DOHH2 (cell line): ENCODE results near the gene USP27X.
A peak's percentile ranks its signal among the peaks of the same experiment; 100 is the strongest.

Experiments used
- H3F3A ChIP-seq: fragments of 200-600 bp; sonication (generic), shearing (Covaris generic); 2 replicates; pipeline ENCODE4 v1.6.0; 2016; ENCODE audit warnings: antibody characterized with exemption, mild to moderate bottlenecking; ENCODE audit not compliant: control insufficient read depth, insufficient read depth
- H3K27ac ChIP-seq: fragments of 200-600 bp; sonication (generic); 2 replicates; pipeline ENCODE4 v1.5.1; 2014; ENCODE audit warnings: low read depth, mild to moderate bottlenecking, low read length, moderate library complexity
- H3K27me3 ChIP-seq: fragments of 200-600 bp; sonication (generic); 2 replicates; pipeline ENCODE4 v1.6.1; 2014; ENCODE audit warnings: mild to moderate bottlenecking, low read length, mixed read lengths; ENCODE audit not compliant: control insufficient read depth
- H3K36me3 ChIP-seq: fragments of 200-600 bp; sonication (generic); 2 replicates; pipeline ENCODE4 v1.6.1; 2014; ENCODE audit warnings: mild to moderate bottlenecking, low read length, moderate library complexity, mixed read lengths; ENCODE audit not compliant: control insufficient read depth
- H3K4me1 ChIP-seq: fragments of 200-600 bp; sonication (generic); 2 replicates; pipeline ENCODE4 v1.6.1; 2014; ENCODE audit warnings: mild to moderate bottlenecking, low read length, mixed read lengths; ENCODE audit not compliant: control insufficient read depth
- H3K4me2 ChIP-seq: fragments of 200-600 bp; sonication (generic); 2 replicates; pipeline ENCODE4 v1.6.0; 2014; ENCODE audit warnings: mild to moderate bottlenecking, low read length, moderate library complexity
- H3K4me3 ChIP-seq: fragments of 200-600 bp; sonication (generic); 2 replicates; pipeline ENCODE4 v1.5.1; 2014; ENCODE audit warnings: mild to moderate bottlenecking, low read length, mixed read lengths
- H3K79me2 ChIP-seq: fragments of 200-600 bp; sonication (generic); 2 replicates; pipeline ENCODE4 v1.6.1; 2014; ENCODE audit warnings: mild to moderate bottlenecking, low read length, mixed read lengths; ENCODE audit not compliant: control insufficient read depth
- H3K9me2 ChIP-seq: fragments of 200-600 bp; sonication (generic); replicated peaks from 2 replicates; pipeline ENCODE4 v1.6.1; 2014; ENCODE audit warnings: mild to moderate bottlenecking, low read length, mixed read lengths; ENCODE audit not compliant: control insufficient read depth
- H3K9me3 ChIP-seq: fragments of 200-600 bp; sonication (generic); 2 replicates; pipeline ENCODE4 v1.6.1; 2014; ENCODE audit warnings: antibody characterized with exemption, low read length, mixed read lengths; ENCODE audit not compliant: control insufficient read depth, insufficient read depth
- H4K20me1 ChIP-seq: fragments of 200-600 bp; sonication (generic); 2 replicates; pipeline ENCODE4 v1.6.0; 2014; ENCODE audit warnings: low read depth, mild to moderate bottlenecking, antibody characterized with exemption, low read length, moderate library complexity; ENCODE audit not compliant: control insufficient read depth, insufficient read depth
- CTCF ChIP-seq: fragments of 200-600 bp; sonication (generic); IDR thresholded peaks from one replicate; pipeline ENCODE4 v1.5.1; 2014; ENCODE audit warnings: antibody characterized with exemption, mild to moderate bottlenecking, low read depth, low read length; ENCODE audit not compliant: poor library complexity, severe bottlenecking
- EZH2phosphoT487 ChIP-seq: fragments of 200-600 bp; sonication (generic); IDR thresholded peaks from 2 replicates; pipeline ENCODE4 v1.6.1; 2017; ENCODE audit warnings: borderline replicate concordance, mild to moderate bottlenecking, antibody characterized with exemption, low read length, moderate library complexity, mixed read lengths

The USP27X gene

GRCh38 chrX:49880668-49881067 is 1.4 kb downstream of the USP27X start:
- Histone ChIP-seq H3K9me3 (no peaks in the 10 kb centered on the region), H3K4me1 (peaks cover 5% of the 10 kb centered on the region), H3K27ac (no peak overlapping the region), H3K4me3 (peak overlapping the region; percentile 75; the same call in 1 of the 2 replicates), H3K27me3 (no peaks in the 10 kb centered on the region), H3K36me3 (no peaks in the 10 kb centered on the region), H3F3A (no peaks in the 10 kb centered on the region), H4K20me1 (no peaks in the 10 kb centered on the region), H3K9me2 (no peaks in the 10 kb centered on the region), H3K79me2 (no peaks in the 10 kb centered on the region; the same call in 1 of the 2 replicates), H3K4me2 (peak overlapping the region; percentile 67; the same call in 1 of the 2 replicates)
- TF ChIP-seq EZH2phosphoT487: no peak
- no peak for TF ChIP-seq CTCF

GRCh38 chrX:49884290-49884862 is 5.1 kb downstream of the USP27X start:
- Histone ChIP-seq H3K79me2 (no peaks in the 10 kb centered on the region; the same call in 1 of the 2 replicates), H3K9me3 (no peaks in the 10 kb centered on the region), H3K9me2 (no peaks in the 10 kb centered on the region), H3K4me1 (peaks cover 5% of the 10 kb centered on the region), H3K36me3 (no peaks in the 10 kb centered on the region), H3K27ac (no peak overlapping the region), H3K4me3 (no peak overlapping the region), H3F3A (no peaks in the 10 kb centered on the region), H4K20me1 (no peaks in the 10 kb centered on the region), H3K4me2 (no peak overlapping the region), H3K27me3 (no peaks in the 10 kb centered on the region)
- TF ChIP-seq CTCF: peak; percentile 81
- no peak for TF ChIP-seq EZH2phosphoT487

GRCh38 chrX:49892542-49892941 is 13.3 kb downstream of the USP27X start:
- H3K4me2 ChIP-seq: no peak overlapping the region
- TF ChIP-seq EZH2phosphoT487 (no peak), CTCF (no peak)
- H3K9me2 ChIP-seq: no peaks in the 10 kb centered on the region
- H3K9me3 ChIP-seq: no peaks in the 10 kb centered on the region
- H3K79me2 ChIP-seq: no peaks in the 10 kb centered on the region
- no peaks in the 10 kb centered on the region for H4K20me1 ChIP-seq
- no peak overlapping the region for H3K4me3 ChIP-seq
- no peaks in the 10 kb centered on the region for H3K36me3 ChIP-seq
- no peaks in the 10 kb centered on the region for H3F3A ChIP-seq
- no peak overlapping the region for H3K27ac ChIP-seq
- H3K27me3 ChIP-seq: no peaks in the 10 kb centered on the region
- H3K4me1 ChIP-seq: no peaks in the 10 kb centered on the region
